Measurements from ENCODE around the gene HSD11B2. TPM values are rescaled to one million over a fixed set of nuclear protein-coding genes. Genes with fewer than 3 reads are reported as not detected.

The HSD11B2 gene
- total and polyA plus RNA-seq, 4 donors, result 0.51 to 6.7 (median 2.2) TPM

- no peak for DNase-seq (ENCODE audit: low spot score)
Observed at GRCh38 chr16:67466581-67466980, 35.7 kb downstream of the HSD11B2 start.

GRCh38 chr16:67468731-67469130 is 37.8 kb downstream of the HSD11B2 start:
- Histone ChIP-seq H3K27ac (ENCODE audit: low read depth in 1 of 2, low read length in 2 of 2) (no peak overlapping the region), H3K9me3 (ENCODE audit: control insufficient read depth in 4 of 4, low read length in 3 of 4) (no peaks in the 10 kb centered on the region), H3K4me1 (ENCODE audit: control insufficient read depth in 4 of 4, insufficient read depth in 4 of 4, low read length in 3 of 4) (peaks cover 9 to 43% (median 38%) of the 10 kb centered on the region in 4 donors), H3K9ac (ENCODE audit: low read depth in 1 of 2, low read length in 2 of 2) (no peak overlapping the region), H3K4me3 (ENCODE audit: low read depth in 1 of 3, low read length in 3 of 3) (no peak overlapping the region), H3K27me3 (ENCODE audit: control insufficient read depth in 4 of 4, insufficient read depth in 4 of 4, low read length in 3 of 4) (no peaks in the 10 kb centered on the region), H3K36me3 (ENCODE audit: control insufficient read depth in 4 of 4, insufficient read depth in 3 of 4, low read depth in 1 of 4, low read length in 3 of 4) (peaks cover 0 to 2% (median 0%) of the 10 kb centered on the region in 4 donors)
- whole genome bisulfite sequencing, result 85% methylated on average over 5 of the region's 5 CpGs
- DNase-seq (ENCODE audit: low spot score), result no peak
- TF ChIP-seq FOXA1 (IDR thresholded peaks at IDR 0.05), result no peak
- no peak for TF ChIP-seq EGR1 (IDR thresholded peaks at IDR 0.05; ENCODE audit: low read depth in 2 of 2)
- TF ChIP-seq, protein P1, sequence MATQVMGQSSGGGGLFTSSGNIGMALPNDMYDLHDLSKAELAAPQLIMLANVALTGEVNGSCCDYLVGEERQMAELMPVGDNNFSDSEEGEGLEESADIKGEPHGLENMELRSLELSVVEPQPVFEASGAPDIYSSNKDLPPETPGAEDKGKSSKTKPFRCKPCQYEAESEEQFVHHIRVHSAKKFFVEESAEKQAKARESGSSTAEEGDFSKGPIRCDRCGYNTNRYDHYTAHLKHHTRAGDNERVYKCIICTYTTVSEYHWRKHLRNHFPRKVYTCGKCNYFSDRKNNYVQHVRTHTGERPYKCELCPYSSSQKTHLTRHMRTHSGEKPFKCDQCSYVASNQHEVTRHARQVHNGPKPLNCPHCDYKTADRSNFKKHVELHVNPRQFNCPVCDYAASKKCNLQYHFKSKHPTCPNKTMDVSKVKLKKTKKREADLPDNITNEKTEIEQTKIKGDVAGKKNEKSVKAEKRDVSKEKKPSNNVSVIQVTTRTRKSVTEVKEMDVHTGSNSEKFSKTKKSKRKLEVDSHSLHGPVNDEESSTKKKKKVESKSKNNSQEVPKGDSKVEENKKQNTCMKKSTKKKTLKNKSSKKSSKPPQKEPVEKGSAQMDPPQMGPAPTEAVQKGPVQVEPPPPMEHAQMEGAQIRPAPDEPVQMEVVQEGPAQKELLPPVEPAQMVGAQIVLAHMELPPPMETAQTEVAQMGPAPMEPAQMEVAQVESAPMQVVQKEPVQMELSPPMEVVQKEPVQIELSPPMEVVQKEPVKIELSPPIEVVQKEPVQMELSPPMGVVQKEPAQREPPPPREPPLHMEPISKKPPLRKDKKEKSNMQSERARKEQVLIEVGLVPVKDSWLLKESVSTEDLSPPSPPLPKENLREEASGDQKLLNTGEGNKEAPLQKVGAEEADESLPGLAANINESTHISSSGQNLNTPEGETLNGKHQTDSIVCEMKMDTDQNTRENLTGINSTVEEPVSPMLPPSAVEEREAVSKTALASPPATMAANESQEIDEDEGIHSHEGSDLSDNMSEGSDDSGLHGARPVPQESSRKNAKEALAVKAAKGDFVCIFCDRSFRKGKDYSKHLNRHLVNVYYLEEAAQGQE (IDR thresholded peaks at IDR 0.05), result no peak
- TF ChIP-seq, protein P2, sequence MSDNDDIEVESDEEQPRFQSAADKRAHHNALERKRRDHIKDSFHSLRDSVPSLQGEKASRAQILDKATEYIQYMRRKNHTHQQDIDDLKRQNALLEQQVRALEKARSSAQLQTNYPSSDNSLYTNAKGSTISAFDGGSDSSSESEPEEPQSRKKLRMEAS (IDR thresholded peaks at IDR 0.05), result no peak
- TF ChIP-seq NR2F2 (IDR thresholded peaks at IDR 0.05), result no peak
- TF ChIP-seq RXRA (IDR thresholded peaks at IDR 0.05), result no peak
- TF ChIP-seq RAD21 (IDR thresholded peaks at IDR 0.05), result no peak
- TF ChIP-seq HNF4A (conservative IDR thresholded peaks at IDR 0.05), result no peak
- TF ChIP-seq YY1 (IDR thresholded peaks at IDR 0.05), result no peak
- TF ChIP-seq TAF1 (conservative IDR thresholded peaks at IDR 0.05), result no peak
- no peak for TF ChIP-seq FOXA2 (IDR thresholded peaks at IDR 0.05)
- TF ChIP-seq CTCF (IDR thresholded peaks at IDR 0.05; ENCODE audit: low read depth, low read length, missing input control), result no peak
- no peak for TF ChIP-seq HNF4G (IDR thresholded peaks at IDR 0.05)
- TF ChIP-seq ATF3 (IDR thresholded peaks at IDR 0.05), result no peak
- no peak for TF ChIP-seq JUND (IDR thresholded peaks at IDR 0.05)
- TF ChIP-seq, protein P3, sequence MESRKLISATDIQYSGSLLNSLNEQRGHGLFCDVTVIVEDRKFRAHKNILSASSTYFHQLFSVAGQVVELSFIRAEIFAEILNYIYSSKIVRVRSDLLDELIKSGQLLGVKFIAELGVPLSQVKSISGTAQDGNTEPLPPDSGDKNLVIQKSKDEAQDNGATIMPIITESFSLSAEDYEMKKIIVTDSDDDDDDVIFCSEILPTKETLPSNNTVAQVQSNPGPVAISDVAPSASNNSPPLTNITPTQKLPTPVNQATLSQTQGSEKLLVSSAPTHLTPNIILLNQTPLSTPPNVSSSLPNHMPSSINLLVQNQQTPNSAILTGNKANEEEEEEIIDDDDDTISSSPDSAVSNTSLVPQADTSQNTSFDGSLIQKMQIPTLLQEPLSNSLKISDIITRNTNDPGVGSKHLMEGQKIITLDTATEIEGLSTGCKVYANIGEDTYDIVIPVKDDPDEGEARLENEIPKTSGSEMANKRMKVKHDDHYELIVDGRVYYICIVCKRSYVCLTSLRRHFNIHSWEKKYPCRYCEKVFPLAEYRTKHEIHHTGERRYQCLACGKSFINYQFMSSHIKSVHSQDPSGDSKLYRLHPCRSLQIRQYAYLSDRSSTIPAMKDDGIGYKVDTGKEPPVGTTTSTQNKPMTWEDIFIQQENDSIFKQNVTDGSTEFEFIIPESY (IDR thresholded peaks at IDR 0.05), result no peak

More at GRCh38 chr16:67466581-67466980, 35.7 kb downstream of the HSD11B2 start:
- Histone ChIP-seq H3K9me3 (ENCODE audit: control insufficient read depth in 4 of 4, low read length in 3 of 4) (no peaks in the 10 kb centered on the region), H3K9ac (ENCODE audit: low read depth in 1 of 2, low read length in 2 of 2) (no peak overlapping the region), H3K27me3 (ENCODE audit: control insufficient read depth in 4 of 4, insufficient read depth in 4 of 4, low read length in 3 of 4) (no peaks in the 10 kb centered on the region), H3K4me3 (ENCODE audit: low read depth in 1 of 3, low read length in 3 of 3) (no peak overlapping the region), H3K27ac (ENCODE audit: low read depth in 1 of 2, low read length in 2 of 2) (no peak overlapping the region), H3K4me1 (ENCODE audit: control insufficient read depth in 4 of 4, insufficient read depth in 4 of 4, low read length in 3 of 4) (peaks cover 13 to 42% (median 37%) of the 10 kb centered on the region in 4 donors), H3K36me3 (ENCODE audit: control insufficient read depth in 4 of 4, insufficient read depth in 3 of 4, low read depth in 1 of 4, low read length in 3 of 4) (peaks cover 0 to 2% (median 0%) of the 10 kb centered on the region in 4 donors)
- WGBS, result 84% methylated on average over 6 of the region's 6 CpGs
- no peak for TF ChIP-seq RXRA (IDR thresholded peaks at IDR 0.05)
- no peak for TF ChIP-seq SP1 (IDR thresholded peaks at IDR 0.05)
- no peak for TF ChIP-seq HNF4G (IDR thresholded peaks at IDR 0.05)
- TF ChIP-seq TAF1 (conservative IDR thresholded peaks at IDR 0.05), result no peak
- no peak for TF ChIP-seq YY1 (IDR thresholded peaks at IDR 0.05)
- no peak for TF ChIP-seq JUND (IDR thresholded peaks at IDR 0.05)
- TF ChIP-seq CTCF (IDR thresholded peaks at IDR 0.05; ENCODE audit: low read depth, low read length, missing input control), result no peak
- no peak for TF ChIP-seq ATF3 (IDR thresholded peaks at IDR 0.05)
- TF ChIP-seq EGR1 (IDR thresholded peaks at IDR 0.05; ENCODE audit: low read depth in 2 of 2), result no peak
- TF ChIP-seq, protein P2 (IDR thresholded peaks at IDR 0.05), result no peak
- no peak for TF ChIP-seq NR2F2 (IDR thresholded peaks at IDR 0.05)
- TF ChIP-seq FOXA2 (IDR thresholded peaks at IDR 0.05), result no peak
